ENCODE data around the gene CREG2.

DNA sequence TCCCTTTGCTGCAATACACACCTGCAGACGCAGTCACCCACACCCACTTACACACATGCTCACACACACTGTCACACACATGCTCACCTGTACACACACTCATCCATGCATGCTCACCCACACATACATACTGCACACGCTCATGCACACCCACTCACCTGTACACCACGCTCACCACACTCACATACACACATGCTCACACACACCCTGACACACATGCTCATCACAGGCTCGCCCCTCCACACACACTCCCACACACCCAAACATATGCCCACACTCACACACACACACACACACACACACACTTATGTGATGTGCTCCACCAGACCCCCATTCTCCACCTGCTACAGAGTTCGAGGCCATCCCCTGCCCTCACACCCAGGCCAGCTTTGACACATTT, 22.8 kb upstream of the CREG2 start:
- TF ChIP-seq ARNT (IDR thresholded peaks at IDR 0.05) (no peak), CTBP1 (IDR thresholded peaks at IDR 0.05; ENCODE audit: borderline replicate concordance) (no peak), FOXA1 (IDR thresholded peaks at IDR 0.05) (no peak), TARDBP (IDR thresholded peaks at IDR 0.05) (no peak), SP1 (IDR thresholded peaks at IDR 0.05) (no peak), NFRKB (IDR thresholded peaks at IDR 0.05) (no peak)
